Right hindlimb (tissue), 1 donor: ENCODE results near the gene PSMD5.

ENCODE experiments used
- DNase-seq: peaks from one replicate; pipeline ENCODE4 v3.0.0-alpha.2; 2018

PSMD5 gene

GRCh38 chr9:120842685-120843485 lies at the start of gene PSMD5:
TSS of gene PSMD5 (minus strand) at chr9:120842922. CDS start at chr9:120842909, 13 bp downstream.
- peak; percentile 99 for DNase-seq

GRCh38 chr9:120891884-120892747 lies 49.4 kb upstream of the PSMD5 start:
- DNase-seq = peak; percentile 69

DNA sequence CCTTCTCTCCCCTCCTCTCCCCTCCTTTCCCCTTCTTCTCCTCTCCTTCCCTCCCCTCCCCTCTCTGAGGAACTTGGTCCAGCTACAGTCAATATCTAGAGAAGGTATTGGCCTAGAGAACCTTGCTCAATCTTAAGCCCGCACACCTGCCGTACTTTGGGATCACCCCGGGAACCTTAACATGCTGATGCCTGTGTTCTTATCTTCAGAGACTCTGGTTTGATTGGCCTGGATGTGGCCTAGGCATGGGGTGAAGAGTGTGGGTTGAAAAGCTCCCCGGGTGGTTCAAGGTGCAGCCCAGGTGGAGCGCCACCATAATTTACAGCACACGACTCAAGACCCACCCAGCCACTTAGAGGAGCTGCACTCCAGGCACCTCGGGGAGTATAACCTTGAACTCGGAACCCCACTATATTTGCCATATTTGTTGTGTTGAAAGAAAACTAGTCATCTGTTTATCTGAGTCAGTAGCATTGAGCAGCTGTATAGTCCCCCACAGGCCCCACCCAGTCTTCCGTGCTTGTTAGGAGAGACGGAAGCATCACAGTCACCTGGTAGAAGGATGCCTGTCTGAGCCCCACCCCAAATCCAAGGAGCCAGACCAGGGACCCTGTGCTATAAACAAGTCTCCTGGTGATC lies 48.6 kb upstream of the PSMD5 start:
- DNase-seq = no peak

GRCh38 chr9:120890320-120891244 lies 47.9 kb upstream of the PSMD5 start:
- DNase-seq = peak; percentile 65

DNA sequence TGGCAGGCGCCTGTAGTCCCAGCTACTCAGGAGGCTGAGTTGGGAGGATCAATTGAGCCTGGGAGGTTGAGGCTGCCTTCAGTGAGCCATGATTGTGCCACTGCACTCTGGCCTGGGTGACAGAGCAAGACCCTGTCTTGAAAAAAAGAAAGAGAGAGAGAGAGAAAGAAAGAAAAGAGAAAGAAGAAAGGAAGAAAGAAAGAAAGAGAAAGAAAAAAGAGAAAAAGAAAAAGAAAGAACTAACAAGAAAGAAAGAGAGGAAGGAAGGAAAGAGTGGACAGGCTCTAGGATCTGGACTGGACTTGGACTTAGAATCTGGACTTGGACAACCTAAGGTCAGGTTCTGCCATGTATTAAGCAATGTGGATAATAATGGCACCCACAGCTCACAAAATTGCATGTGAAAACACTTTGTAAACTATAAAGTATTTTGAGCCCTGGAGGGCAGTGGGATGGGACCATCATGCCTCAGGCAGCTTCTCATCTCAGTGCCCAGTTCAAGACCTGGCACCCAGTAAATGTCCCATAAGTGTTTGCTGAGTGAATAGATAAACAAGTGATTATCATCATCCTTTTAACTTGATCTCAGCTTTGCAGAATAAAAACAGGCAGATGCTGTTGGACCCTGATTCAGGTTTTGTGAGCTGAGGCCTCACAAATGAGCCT lies 47.0 kb upstream of the PSMD5 start:
- no peak for DNase-seq

DNA sequence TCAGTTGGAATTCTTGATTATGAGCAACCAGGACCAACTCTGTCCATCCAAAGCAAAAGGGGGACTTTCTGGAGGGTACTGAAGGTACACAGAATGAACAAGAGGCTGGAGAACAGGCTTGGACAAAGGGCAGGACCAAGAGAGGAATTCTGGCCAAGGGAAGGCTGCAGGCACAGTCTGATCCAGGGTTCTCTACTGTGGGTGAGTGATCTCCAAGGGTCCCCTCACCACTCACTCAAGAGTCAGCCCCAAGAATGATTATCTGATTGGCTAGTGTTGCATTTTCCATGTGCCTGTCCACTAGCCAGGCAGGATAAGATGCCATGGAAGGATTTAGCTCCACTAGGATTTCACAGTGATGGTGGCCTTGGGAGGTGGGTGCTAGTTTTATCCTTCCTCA lies 45.9 kb upstream of the PSMD5 start:
- DNase-seq = no peak

DNA sequence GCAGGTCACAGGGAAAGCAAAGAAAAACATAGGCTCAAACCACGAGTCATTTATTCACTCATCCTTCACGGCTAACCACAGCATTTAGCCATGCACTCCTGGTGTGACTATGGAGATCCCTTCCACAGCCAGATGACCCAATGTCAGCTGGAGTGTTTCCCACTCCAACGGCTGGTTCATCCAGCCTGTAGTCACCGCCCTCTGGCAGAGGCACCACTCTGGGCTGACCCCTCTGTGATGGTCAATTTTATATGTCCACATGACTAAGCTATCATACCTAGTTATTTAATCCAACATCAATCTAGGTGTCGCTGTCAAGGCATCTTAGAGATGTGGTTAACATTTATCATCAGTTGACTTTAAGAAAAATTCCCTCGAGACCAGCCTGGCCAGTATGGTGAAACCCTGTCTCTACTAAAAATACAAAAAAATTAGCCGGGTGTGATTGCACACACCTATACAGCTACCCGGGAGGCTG lies 43.8 kb upstream of the PSMD5 start:
- no peak for DNase-seq

DNA sequence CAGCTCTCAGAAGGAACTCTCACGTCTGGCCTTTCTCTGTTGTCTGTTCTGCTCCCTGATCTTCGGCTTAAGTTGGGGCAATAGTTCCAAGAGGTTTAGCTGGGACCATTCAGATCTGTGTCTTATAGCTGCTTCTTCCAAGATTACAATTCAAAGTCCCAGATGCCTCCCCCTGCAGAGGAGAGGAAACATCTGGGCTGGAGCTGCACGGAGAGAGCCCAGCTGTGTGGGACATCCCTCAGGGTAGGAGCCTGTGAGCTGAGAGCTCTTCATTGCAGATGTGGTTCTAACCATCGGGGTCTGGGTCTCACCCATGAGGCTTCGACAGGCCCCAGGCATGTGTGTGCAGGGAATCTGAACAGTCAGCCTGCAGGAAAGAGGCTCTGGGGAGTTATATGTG lies 43.2 kb upstream of the PSMD5 start:
- DNase-seq = peak; percentile 80

DNA sequence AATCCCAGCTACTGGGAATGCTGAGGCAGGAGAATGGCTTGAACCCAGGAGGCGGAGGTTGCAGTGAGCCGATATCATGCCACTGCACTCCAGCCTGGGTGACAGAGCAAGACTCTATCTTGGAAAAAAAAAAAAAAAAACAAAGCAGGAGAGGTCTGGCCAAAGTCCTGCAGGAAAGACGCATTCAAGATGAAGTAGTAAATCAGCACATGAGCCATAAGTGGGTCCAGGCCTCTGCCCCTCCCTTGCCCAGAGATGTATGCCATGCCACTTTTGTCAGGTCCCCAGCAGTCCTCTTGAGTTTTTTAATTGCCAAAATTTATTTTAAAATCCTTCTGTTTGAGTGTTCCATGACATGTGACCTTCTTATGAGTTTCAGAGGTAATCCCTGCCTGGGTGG lies 42.7 kb upstream of the PSMD5 start:
- DNase-seq = no peak

DNA sequence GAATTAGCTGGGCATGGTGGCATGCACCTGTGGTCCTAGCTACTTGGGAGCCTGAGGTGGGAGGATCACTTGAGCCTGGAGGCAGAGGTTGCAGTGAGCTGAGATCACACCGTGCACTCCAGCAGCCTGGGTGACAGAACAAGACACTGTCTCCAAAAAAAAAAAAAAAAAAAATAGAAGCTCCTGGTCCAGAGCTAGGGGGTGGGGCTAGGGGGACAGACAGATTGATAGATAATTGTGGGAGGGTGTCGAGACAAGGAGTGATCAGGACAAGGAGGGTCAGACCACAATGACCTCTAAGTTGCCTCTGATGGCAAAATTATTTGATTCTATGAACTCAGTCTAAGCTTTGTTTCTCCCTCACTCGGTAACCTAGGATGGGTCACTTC lies 40.9 kb upstream of the PSMD5 start:
- no peak for DNase-seq

DNA sequence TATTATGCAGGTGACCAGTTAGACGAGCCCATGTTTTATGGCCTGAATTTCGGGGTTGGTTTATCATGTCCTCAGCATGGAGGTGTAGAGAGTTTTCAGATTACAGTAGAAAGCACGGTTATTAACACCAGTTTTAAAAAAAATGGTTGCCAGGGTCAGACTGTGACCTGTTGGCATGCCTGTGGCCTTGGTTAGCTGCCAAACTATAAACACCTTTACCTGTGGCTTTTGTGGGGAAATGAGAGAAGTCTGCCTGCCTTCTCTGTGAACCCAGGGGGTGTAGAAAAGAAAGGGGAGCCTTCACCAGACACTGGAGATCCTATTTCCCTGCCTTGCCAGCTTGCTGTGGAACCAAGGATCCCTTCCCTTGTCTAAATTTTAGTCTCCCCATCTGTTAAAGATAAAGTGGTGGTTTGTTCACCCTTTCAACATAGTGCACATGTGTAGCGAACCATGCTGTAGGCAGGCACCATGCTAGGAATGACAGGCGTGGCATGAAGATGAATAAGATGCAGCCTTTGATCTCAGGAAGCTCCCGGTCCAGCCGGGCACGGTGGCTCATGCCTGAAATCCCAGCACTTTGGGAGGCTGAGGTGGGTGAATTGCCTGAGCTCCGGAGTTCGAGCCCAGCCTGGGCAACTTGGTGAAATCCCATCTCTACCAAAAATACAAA lies 40.3 kb upstream of the PSMD5 start:
- DNase-seq = no peak

DNA sequence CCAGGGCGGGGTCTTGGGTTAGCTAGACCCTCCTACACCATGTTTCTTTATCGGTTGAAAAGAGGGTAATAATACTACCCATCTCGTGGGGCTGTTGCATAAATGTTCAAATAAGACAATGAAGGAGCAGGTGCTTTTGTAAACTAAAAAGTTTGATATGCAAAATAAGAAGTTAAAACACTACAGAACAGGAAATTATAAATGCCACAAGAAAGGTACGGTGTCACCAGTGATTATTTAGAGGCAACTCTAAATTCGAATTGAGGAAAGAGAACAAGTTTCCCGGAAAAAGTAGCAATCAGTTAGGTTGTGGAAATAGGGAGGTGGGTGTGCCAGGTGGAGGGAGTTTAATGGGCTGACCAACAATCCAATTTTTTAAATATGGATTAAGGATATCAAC lies 36.7 kb upstream of the PSMD5 start:
- no peak for DNase-seq

DNA sequence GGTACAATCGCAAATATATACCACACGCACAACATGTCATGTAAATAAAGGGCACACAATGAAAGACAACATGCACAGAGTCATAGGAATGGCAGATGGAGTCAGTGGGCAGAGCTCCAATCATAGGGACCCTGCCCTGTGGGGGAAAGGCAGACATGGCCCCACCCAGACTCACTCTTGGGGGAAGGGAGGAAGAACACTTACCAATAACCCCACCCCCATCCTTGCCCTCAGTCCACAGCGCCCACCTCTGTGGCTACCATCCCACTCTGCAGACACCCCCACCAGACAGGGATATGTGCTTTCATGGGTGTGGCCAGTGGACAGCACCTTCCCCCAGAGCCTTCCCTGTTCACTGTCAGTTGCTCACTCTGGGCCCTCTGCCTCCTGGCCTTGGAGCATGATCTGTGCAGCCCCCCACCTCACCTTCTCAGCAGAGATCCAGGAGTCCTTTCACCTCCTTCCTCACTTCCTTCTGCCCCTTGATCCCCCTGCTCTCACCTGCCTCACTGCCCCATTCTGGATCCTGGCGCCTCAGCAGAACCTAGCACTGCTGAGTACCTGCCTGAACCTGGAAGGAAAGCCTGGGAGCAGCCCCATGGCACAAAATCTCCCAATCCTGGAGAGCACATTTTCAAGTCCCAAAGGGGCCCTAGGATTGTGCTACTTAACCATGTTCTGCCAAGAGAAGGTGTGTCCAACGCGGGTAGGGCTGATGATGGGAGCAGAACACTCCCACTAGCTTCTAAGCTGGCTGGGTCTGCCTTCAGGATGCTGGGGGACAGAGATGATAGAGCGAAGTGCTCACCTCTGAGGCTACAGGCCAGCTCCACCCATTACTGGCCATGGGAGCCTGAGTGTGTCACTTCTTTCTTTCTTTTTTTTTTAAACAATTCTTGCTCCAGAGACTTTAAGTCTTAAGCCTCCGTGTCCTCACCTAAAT lies 35.7 kb upstream of the PSMD5 start:
- no peak for DNase-seq

GRCh38 chr9:120877276-120878034 lies 34.7 kb upstream of the PSMD5 start:
- peak; percentile 87 for DNase-seq

DNA sequence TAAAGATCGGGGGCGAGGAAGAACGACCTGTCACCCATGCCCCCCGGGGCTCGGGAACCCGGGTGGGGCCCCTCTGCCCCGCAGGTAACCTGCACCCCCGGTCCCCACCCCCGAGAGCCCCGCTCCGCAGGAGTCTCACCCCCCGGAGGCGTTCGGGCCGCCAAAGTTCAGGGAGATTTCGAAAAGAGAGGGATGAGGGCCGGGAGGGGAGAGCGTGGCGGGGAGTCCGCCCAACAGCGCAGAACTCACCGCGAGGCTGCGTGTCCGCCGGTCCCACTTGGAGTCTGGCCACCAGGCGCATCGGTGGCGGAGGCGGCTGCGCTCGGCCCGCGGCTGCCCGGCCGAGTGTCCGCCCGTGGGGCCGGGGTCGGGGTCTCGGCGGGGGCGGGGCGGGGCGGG lies 34.1 kb upstream of the PSMD5 start, which contains the start of gene PHF19:
Gene PHF19, minus strand, starts transcription at position 347 of the 399 bp plus-strand sequence. CDS start 2,447 bp downstream, outside the sequence.
- no peak for DNase-seq

GRCh38 chr9:120875954-120876841 lies 33.5 kb upstream of the PSMD5 start:
- peak; percentile 93 for DNase-seq

GRCh38 chr9:120875643-120875953 lies 32.9 kb upstream of the PSMD5 start:
- no peak for DNase-seq

- DNase-seq = no peak
These were observed 32.5 kb upstream of the PSMD5 start for GRCh38 chr9:120875195-120875565.
